ENCODE measurements around the gene EML2.

GRCh38 chr19:45621389-45621788 lies 17.8 kb downstream of the EML2 start:
- TF ChIP-seq EZH2phosphoT487 (IDR thresholded peaks at IDR 0.05; ENCODE audit: low read length) (no peak), EZH2 (optimal IDR thresholded peaks at IDR 0.05; ENCODE audit: low read depth, low read length) (no peak)
